DOHH2 (cell line): ENCODE measurements around the gene ANLN.

Experiments used
- EZH2phosphoT487 ChIP-seq: fragments of 200-600 bp; sonication (generic); IDR thresholded peaks from 2 replicates; pipeline ENCODE4 v1.6.1; 2017; ENCODE audit warnings: borderline replicate concordance, mild to moderate bottlenecking, antibody characterized with exemption, low read length, moderate library complexity, mixed read lengths
- TF ChIP-seq, protein P1 (sequence below): fragments of 200-600 bp; sonication (generic); IDR thresholded peaks from one replicate; pipeline ENCODE4 v1.5.1; 2014; ENCODE audit warnings: antibody characterized with exemption, mild to moderate bottlenecking, low read depth, low read length; ENCODE audit not compliant: poor library complexity, severe bottlenecking

DNA sequence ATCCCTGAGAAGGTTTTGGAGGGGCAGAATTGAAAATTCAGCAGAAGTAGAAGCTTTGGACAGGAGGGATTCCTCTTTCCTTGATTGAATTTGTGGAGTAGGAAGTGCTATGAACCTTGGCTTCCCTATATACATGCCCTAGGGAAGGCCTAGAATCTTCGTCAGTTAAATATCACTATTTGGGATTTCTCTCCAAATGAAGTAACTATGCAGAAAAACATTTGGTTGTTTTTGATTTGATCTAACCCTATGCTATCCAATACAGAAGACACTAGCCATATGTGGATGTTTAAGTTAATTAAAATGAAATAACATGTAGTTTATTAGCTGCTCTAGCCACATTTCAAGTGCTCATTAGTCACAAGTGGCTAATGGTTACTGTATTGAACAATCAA lies 15.7 kb downstream of the ANLN start:
- TF ChIP-seq, protein P1, sequence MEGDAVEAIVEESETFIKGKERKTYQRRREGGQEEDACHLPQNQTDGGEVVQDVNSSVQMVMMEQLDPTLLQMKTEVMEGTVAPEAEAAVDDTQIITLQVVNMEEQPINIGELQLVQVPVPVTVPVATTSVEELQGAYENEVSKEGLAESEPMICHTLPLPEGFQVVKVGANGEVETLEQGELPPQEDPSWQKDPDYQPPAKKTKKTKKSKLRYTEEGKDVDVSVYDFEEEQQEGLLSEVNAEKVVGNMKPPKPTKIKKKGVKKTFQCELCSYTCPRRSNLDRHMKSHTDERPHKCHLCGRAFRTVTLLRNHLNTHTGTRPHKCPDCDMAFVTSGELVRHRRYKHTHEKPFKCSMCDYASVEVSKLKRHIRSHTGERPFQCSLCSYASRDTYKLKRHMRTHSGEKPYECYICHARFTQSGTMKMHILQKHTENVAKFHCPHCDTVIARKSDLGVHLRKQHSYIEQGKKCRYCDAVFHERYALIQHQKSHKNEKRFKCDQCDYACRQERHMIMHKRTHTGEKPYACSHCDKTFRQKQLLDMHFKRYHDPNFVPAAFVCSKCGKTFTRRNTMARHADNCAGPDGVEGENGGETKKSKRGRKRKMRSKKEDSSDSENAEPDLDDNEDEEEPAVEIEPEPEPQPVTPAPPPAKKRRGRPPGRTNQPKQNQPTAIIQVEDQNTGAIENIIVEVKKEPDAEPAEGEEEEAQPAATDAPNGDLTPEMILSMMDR = no peak
- TF ChIP-seq EZH2phosphoT487 = no peak
